HG03469 (cell line): ENCODE measurements around the gene TTL.

Experiments used
- ATAC-seq: cut with Tn5 transposase; IDR thresholded peaks from one replicate; pipeline ENCODE4 v1.9.1; 2021; ENCODE audit warnings: mild to moderate bottlenecking, moderate library complexity, moderate number of reproducible peaks; ENCODE audit not compliant: unreplicated experiment

The TTL gene

GRCh38 chr2:112580084-112580483 lies 98.1 kb downstream of the TTL start:
- no peak for ATAC-seq

DNA sequence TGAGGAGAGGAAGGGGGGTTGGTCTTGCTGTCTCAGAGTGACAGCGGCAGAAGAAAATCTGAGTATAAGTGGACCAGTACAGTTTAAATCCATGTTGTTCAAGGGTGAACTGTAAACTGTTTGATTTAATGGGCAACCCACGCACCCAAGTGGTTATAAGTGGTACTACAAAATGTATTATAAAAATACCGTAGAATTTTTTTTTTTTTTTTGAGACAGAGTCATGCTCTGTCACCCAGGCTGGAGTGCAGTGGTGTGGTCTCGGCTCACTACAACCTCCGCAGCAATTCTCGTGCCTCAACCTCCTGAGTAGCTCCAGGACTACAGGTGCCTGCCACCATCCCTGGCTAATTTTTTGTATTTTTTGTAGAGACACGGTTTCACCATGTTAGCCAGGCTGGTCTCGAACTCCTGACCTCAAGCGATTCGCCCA lies 100.4 kb downstream of the TTL start:
- no peak for ATAC-seq

- ATAC-seq, result no peak
Observed at GRCh38 chr2:112583497-112584133, 101.7 kb downstream of the TTL start.

- ATAC-seq, result peak; percentile 68
Observed at GRCh38 chr2:112584134-112584890, 102.4 kb downstream of the TTL start, which contains the start of gene CHCHD5. TSS of gene CHCHD5 (plus strand) at chr2:112584609. CDS start at chr2:112584648, 39 bp downstream.

- no peak for ATAC-seq
Observed at GRCh38 chr2:112584891-112585250, 102.9 kb downstream of the TTL start.

DNA sequence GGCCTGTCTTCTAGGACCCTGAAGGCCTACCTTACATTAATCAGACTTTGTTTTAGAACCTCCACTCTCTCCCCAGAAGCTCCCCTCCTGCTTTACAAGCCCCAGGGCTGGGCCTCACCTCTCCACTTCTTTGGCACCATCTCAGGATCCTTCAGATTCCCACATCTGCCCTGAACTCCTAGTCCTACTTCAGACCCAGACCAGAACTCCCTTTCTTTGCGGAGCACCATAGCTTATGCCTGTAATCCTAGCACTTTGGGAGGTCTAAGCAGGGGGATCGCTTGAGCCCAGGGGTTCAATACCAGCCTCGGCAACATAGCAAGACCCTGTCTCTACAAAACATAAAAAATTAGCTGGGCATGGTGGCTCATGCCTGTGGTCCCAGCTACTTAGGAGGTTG lies 103.4 kb downstream of the TTL start:
- ATAC-seq, result no peak

GRCh38 chr2:112585873-112586464 lies 104.0 kb downstream of the TTL start:
- no peak for ATAC-seq

GRCh38 chr2:112588611-112589045 lies 106.7 kb downstream of the TTL start:
- no peak for ATAC-seq
